Measurements from ENCODE around the gene AS3MT.
"Not testable (repeated sequence)": the region's sequence is repeated elsewhere in the genome, so short reads cannot be mapped to it uniquely, and the experiment has no call there.

AS3MT gene

DNA sequence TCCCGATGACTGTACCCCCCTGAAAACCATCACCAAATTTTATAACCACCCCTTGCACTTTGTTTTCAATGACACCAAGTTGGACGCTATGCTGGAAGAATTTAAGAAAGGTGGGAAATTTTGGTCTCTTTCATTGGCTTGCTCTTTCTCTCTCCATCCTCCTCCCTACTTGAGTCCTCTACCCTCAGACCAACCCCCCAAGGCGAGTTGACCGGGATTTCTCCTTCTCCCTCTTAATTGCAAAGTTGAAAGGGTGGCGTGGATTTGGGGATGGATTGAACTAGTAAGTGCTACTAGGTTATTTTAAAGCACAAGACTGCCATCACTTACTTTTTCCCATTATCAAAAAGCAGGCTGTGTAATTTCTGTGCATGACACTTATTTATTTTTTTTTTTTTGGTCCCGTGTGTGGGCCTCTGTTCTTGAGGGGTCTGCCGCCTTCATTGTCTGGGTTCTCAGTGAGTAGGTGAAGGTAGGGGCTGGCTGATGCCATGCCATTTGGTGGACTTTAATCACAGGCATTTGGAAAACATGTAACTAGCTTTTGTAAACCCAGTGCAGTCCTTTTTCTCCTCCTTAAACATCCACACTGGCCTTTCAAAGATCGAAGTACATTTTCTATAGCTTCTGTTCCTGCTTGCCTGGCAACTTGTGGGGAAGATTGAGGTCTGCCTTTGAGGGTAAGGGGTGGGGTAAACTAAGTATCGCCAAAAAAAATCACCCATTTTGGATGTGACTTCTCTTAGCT lies 50.9 kb downstream of the AS3MT start:
- DNase-seq (ENCODE audit: low spot score): no peak

DNA sequence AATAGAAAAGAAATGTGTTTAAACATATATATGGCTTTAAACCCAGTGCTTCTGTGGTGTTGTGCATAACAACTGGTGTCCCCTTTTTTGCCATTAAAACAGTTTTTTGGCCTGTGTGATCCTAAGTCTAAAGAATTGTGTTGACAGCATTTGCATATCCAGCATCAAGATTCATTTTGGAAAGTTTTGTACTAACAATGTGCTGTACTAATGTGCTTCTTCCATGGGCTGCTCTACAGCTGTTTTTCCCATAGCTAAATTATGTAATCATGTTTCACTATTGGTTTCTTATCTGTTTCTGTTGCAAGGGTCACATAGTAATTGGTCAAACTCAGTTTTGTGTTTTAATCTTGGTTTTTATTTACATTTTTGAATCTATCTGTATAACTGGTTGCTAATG lies 54.3 kb downstream of the AS3MT start:
- DNase-seq (ENCODE audit: low spot score): no peak

DNA sequence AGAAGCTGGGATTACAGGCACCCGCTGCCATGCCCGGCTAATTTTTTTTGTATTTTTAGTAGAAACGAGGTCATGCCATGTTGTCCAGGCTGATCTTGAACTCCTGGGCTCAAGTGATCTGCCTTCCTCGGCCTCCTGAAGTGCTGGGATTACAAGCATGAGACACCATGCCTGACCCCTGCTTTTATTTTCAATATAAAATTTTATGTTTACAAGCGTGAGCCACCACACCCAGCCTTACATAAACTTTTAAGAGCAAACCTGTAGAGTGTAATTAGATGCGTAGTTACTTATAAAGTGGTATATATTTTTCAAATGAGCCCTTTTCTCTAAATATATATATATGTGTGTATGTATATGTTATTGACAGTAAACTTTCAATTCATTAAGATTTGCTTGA lies 57.6 kb downstream of the AS3MT start:
- DNase-seq (ENCODE audit: low spot score): no peak

GRCh38 chr10:102927311-102928010 lies 58.2 kb downstream of the AS3MT start:
- no peak for DNase-seq (ENCODE audit: low spot score)

GRCh38 chr10:102928442-102928841 lies 59.2 kb downstream of the AS3MT start:
- not testable (repeated sequence) for DNase-seq (ENCODE audit: low spot score)

GRCh38 chr10:102930720-102931119 lies 61.5 kb downstream of the AS3MT start:
- DNase-seq (ENCODE audit: low spot score): no peak

DNA sequence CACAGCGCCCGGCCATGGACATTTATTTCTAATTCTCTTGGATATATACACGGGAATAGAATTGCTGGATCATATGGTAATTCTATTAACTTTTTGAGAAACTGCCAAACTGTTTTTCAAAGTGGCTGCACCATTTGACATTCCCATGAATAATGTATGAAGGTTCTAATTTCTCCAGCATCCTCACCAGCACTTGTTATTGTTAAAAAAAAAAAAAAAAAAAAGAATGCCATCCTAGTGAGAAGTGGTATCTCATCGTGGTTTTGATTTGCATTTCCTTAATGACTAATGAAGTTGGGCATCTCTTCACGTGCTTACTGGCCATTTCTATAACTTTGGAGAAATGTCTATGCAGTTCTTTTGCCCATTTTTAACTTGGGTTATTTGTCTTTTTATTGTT lies 62.4 kb downstream of the AS3MT start:
- DNase-seq (ENCODE audit: low spot score): no peak

GRCh38 chr10:102935505-102935904 lies 66.2 kb downstream of the AS3MT start:
- DNase-seq (ENCODE audit: low spot score): no peak

GRCh38 chr10:102935939-102936605 lies 66.8 kb downstream of the AS3MT start:
- no peak for DNase-seq (ENCODE audit: low spot score)

DNA sequence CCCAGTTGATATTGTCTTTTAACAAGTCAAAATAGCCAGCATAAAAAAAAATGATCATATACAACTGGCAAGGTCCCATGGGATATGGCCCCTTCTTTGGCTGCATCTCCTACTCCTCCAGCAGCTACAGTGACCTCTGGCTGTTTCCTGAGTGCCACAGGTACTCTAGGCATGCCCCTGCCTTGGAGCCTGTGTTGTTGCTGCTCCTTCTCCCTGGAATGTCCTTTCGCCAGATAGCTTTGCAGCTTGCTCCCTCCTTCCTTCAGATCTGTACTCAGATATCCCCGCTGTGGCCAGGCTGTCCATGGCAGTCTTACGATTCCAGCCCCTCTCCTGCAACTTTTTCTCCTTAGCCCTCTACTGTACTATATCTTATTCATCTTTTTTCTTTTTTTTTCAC lies 72.1 kb downstream of the AS3MT start:
- DNase-seq (ENCODE audit: low spot score): no peak

DNA sequence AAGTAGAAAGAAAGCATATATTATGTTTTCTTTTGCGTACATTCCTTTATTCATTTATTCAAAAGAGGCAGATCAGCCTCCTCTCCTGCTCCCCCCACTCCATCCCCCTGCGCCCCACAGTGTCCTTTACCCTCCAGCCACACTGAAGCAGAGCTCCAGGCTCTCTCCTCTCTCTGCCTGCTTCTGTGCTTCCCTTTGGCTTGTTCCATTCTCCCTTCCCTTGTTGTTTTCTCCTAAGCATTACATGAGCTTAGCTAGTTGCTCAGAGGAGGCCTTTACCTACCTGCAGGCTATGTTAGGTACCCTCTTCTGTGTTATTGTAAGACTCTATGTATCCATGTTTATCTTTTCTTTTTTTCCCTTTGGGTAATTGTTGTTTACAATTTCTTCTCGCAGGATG lies 76.2 kb downstream of the AS3MT start:
- DNase-seq (ENCODE audit: low spot score): no peak

- DNase-seq (ENCODE audit: low spot score): no peak
These were observed 76.7 kb downstream of the AS3MT start for GRCh38 chr10:102945962-102946361.

DNA sequence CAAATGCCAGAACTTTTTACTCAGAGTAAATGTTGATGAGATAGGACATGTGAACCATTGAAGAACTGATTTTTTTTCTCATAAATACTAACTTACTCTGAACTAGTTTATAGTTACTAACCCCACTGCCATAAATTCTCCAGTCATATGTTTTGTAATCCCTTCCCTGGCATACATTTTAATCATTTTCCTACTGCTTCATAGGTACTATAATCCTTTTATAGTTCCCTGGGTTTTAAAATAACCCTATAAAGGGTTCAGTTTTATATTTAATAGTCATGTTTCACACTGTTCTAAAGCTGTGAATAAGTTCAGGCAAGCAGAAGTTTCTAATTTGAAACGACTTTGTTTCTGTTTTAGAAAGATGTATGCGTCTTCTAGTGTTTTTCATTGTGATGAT lies 77.7 kb downstream of the AS3MT start:
- DNase-seq (ENCODE audit: low spot score): no peak

GRCh38 chr10:102948176-102948575 lies 78.9 kb downstream of the AS3MT start:
- no peak for DNase-seq (ENCODE audit: low spot score)

GRCh38 chr10:102948786-102949185 lies 79.5 kb downstream of the AS3MT start:
- DNase-seq (ENCODE audit: low spot score): no peak

- no peak for DNase-seq (ENCODE audit: low spot score)
These were observed 80.6 kb downstream of the AS3MT start for GRCh38 chr10:102949916-102950315.

DNA sequence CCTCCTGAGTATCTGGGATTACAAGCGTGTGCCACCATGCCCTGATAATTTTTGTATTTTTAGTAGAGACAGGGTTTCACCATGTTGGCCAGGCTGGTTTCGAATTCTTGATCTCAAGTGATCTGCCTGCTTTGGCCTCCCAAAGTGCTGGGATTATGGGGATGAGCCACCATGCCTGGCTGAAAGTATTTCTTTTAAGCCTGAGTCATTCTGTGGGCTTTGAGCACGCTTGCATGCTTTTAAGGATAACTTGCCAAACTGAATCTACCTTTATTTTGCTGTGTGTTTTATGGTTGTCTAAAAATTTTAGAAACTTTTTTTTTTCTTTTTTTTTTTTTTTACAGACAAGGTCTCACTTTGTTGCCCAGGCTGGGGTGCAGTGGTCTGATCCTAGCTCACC lies 82.0 kb downstream of the AS3MT start:
- no peak for DNase-seq (ENCODE audit: low spot score)

Data from HuH-7 (cell line).